Parathyroid adenoma (tissue), 2 donors: ENCODE measurements around the gene KCNN2.

ENCODE experiments used
- H2AFZ ChIP-seq: fragments of 300-600 bp; sonication (generic); one replicate; pipeline ENCODE4 v1.7.0; 2017; ENCODE audit warnings: antibody characterized with exemption, mild to moderate bottlenecking
- H3K27ac ChIP-seq: fragments of 300-600 bp; sonication (generic); one replicate; pipeline ENCODE4 v1.7.0; 2017
- H3K27me3 ChIP-seq: fragments of 300-600 bp; sonication (generic); one replicate; pipeline ENCODE4 v1.7.0; 2017; ENCODE audit warnings: low read length; ENCODE audit not compliant: control insufficient read depth, insufficient read depth
- H3K36me3 ChIP-seq: fragments of 300-600 bp; sonication (generic); one replicate; pipeline ENCODE4 v1.7.0; 2017; ENCODE audit warnings: low read length; ENCODE audit not compliant: control insufficient read depth, insufficient read depth
- H3K4me1 ChIP-seq: fragments of 300-600 bp; sonication (generic); one replicate; pipeline ENCODE4 v1.7.0; 2017; ENCODE audit warnings: control low read depth
- H3K4me2 ChIP-seq: fragments of 300-600 bp; sonication (generic); one replicate; pipeline ENCODE4 v1.7.0; 2017; ENCODE audit warnings: low read length
- H3K4me3 ChIP-seq: fragments of 300-600 bp; sonication (generic); one replicate; pipeline ENCODE4 v1.7.0; 2017; ENCODE audit warnings: low read depth, low read length
- H3K79me2 ChIP-seq: fragments of 300-600 bp; sonication (generic); one replicate; pipeline ENCODE4 v1.7.0; 2017; ENCODE audit warnings: control low read depth
- H3K9ac ChIP-seq: fragments of 300-600 bp; sonication (generic); one replicate; pipeline ENCODE4 v1.7.0; 2017; ENCODE audit warnings: mild to moderate bottlenecking
- H3K9me3 ChIP-seq: fragments of 300-600 bp; sonication (generic); one replicate; pipeline ENCODE4 v1.7.0; 2017; ENCODE audit warnings: low read length; ENCODE audit not compliant: control insufficient read depth
- CTCF ChIP-seq: fragments of 300-600 bp; sonication (generic); IDR thresholded peaks from one replicate; pipeline ENCODE4 v1.7.0; 2017; ENCODE audit warnings: antibody characterized with exemption, mild to moderate bottlenecking
- donor health status: primary hyperparathyroidism.

Gene KCNN2

GRCh38 chr5:114477816-114478334 is 116.0 kb downstream of the KCNN2 start:
- TF ChIP-seq CTCF = no peak

GRCh38 chr5:114500756-114501155 is 138.9 kb downstream of the KCNN2 start:
- no peak overlapping the region for H2AFZ ChIP-seq
- no peaks in the 10 kb centered on the region for H3K36me3 ChIP-seq
- no peaks in the 10 kb centered on the region for H3K27me3 ChIP-seq

More at GRCh38 chr5:114477816-114478334, 116.0 kb downstream of the KCNN2 start:
- Histone ChIP-seq H2AFZ (no peak overlapping the region), H3K4me2 (no peak overlapping the region), H3K4me3 (no peak overlapping the region), H3K9ac (no peak overlapping the region), H3K36me3 (no peaks in the 10 kb centered on the region), H3K27me3 (no peaks in the 10 kb centered on the region), H3K4me1 (no peaks in the 10 kb centered on the region), H3K79me2 (no peaks in the 10 kb centered on the region), H3K9me3 (no peaks in the 10 kb centered on the region), H3K27ac (no peak overlapping the region)

GRCh38 chr5:114504560-114504959 is 142.7 kb downstream of the KCNN2 start:
- H3K27ac ChIP-seq = no peak overlapping the region
- no peak overlapping the region for H3K9ac ChIP-seq
- no peaks in the 10 kb centered on the region for H3K9me3 ChIP-seq
- H2AFZ ChIP-seq = no peak overlapping the region
- H3K36me3 ChIP-seq = no peaks in the 10 kb centered on the region
- no peak overlapping the region for H3K4me3 ChIP-seq
- H3K4me2 ChIP-seq = no peak overlapping the region
- H3K4me1 ChIP-seq = no peaks in the 10 kb centered on the region
- no peaks in the 10 kb centered on the region for H3K79me2 ChIP-seq
- H3K27me3 ChIP-seq = no peaks in the 10 kb centered on the region
- TF ChIP-seq CTCF = no peak

More at GRCh38 chr5:114500756-114501155, 138.9 kb downstream of the KCNN2 start:
- H3K9ac ChIP-seq = no peak overlapping the region
- no peak overlapping the region for H3K27ac ChIP-seq
- TF ChIP-seq CTCF = no peak
- H3K79me2 ChIP-seq = no peaks in the 10 kb centered on the region
- H3K9me3 ChIP-seq = no peaks in the 10 kb centered on the region
- H3K4me2 ChIP-seq = no peak overlapping the region
- H3K4me1 ChIP-seq = no peaks in the 10 kb centered on the region
- H3K4me3 ChIP-seq = no peak overlapping the region

GRCh38 chr5:114524221-114524620 is 162.4 kb downstream of the KCNN2 start:
- H3K4me1 ChIP-seq = no peaks in the 10 kb centered on the region
- H2AFZ ChIP-seq = no peak overlapping the region
- no peak overlapping the region for H3K4me3 ChIP-seq
- no peaks in the 10 kb centered on the region for H3K79me2 ChIP-seq
- no peak overlapping the region for H3K27ac ChIP-seq
- no peak overlapping the region for H3K9ac ChIP-seq
- no peak for TF ChIP-seq CTCF
- no peak overlapping the region for H3K4me2 ChIP-seq
- H3K27me3 ChIP-seq = no peaks in the 10 kb centered on the region
- H3K36me3 ChIP-seq = no peaks in the 10 kb centered on the region
- H3K9me3 ChIP-seq = no peaks in the 10 kb centered on the region

GRCh38 chr5:114544561-114544960 is 182.7 kb downstream of the KCNN2 start:
- Histone ChIP-seq H3K36me3 (no peaks in the 10 kb centered on the region), H3K9ac (no peak overlapping the region), H3K9me3 (no peaks in the 10 kb centered on the region), H2AFZ (no peak overlapping the region), H3K27ac (no peak overlapping the region), H3K79me2 (no peaks in the 10 kb centered on the region), H3K4me1 (no peaks in the 10 kb centered on the region), H3K4me2 (no peak overlapping the region), H3K4me3 (no peak overlapping the region), H3K27me3 (no peaks in the 10 kb centered on the region)
- TF ChIP-seq CTCF = no peak
